Astrocyte (in vitro differentiated cells and primary cell): Measurements from ENCODE around the gene NCBP2L. TPM values are rescaled to one million over a fixed set of nuclear protein-coding genes. Genes with fewer than 3 reads are reported as not detected.

ENCODE experiments used
- DNase-seq: peaks from one replicate; pipeline ENCODE4 v3.0.0-alpha.2; 2010; ENCODE audit warnings: low read depth
- FAIRE-seq: peaks from 2 replicates; lab custom pipeline; 2011; peaks lifted over from hg19 to GRCh38; lab: Jason Lieb, UNC
- H2AFZ ChIP-seq: 2 replicates; pipeline ENCODE4 v1.6.0; 2012; ENCODE audit warnings: low read depth, low read length, inconsistent platforms
- H3K27ac ChIP-seq: 2 replicates; pipeline ENCODE4 v1.5.1; 2011; ENCODE audit warnings: low read depth, low read length, inconsistent platforms
- H3K27me3 ChIP-seq: 2 replicates; pipeline ENCODE4 v1.6.0; 2011; ENCODE audit warnings: low read length, inconsistent platforms; ENCODE audit not compliant: insufficient read depth
- H3K36me3 ChIP-seq: 2 replicates; pipeline ENCODE4 v1.5.1; 2011; ENCODE audit warnings: low read length, inconsistent platforms; ENCODE audit not compliant: insufficient read depth
- H3K4me1 ChIP-seq: 2 replicates; pipeline ENCODE4 v1.5.1; 2011; ENCODE audit warnings: low read length, inconsistent platforms; ENCODE audit not compliant: insufficient read depth
- H3K4me2 ChIP-seq: 2 replicates; pipeline ENCODE4 v1.6.0; 2012; ENCODE audit warnings: low read length, inconsistent platforms
- H3K4me3 ChIP-seq: 2 replicates; pipeline ENCODE4 v1.5.1; 2011; ENCODE audit warnings: low read depth, mild to moderate bottlenecking, low read length, inconsistent platforms; ENCODE audit not compliant: insufficient read depth
- H3K79me2 ChIP-seq: 2 replicates; pipeline ENCODE4 v1.6.0; 2012; ENCODE audit warnings: mild to moderate bottlenecking, low read length, inconsistent platforms; ENCODE audit not compliant: insufficient read depth
- H3K9ac ChIP-seq: 2 replicates; pipeline ENCODE4 v1.6.0; 2012; ENCODE audit warnings: mild to moderate bottlenecking, low read length, inconsistent platforms
- H3K9me3 ChIP-seq: 2 replicates; pipeline ENCODE4 v1.5.1; 2012; ENCODE audit warnings: low read depth, mild to moderate bottlenecking, low read length, inconsistent platforms; ENCODE audit not compliant: insufficient read depth
- H4K20me1 ChIP-seq: 2 replicates; pipeline ENCODE4 v1.6.0; 2012; ENCODE audit warnings: low read length, inconsistent platforms; ENCODE audit not compliant: insufficient read depth
- H3K27ac Mint-ChIP-seq: one replicate; pipeline ENCODE4 v1.8.0; 2021; ENCODE audit warnings: mild to moderate bottlenecking, mixed read lengths; ENCODE audit not compliant: unreplicated experiment
- H3K27me3 Mint-ChIP-seq: one replicate; pipeline ENCODE4 v1.8.0; 2021; ENCODE audit warnings: low read depth, mixed read lengths; ENCODE audit not compliant: unreplicated experiment
- H3K36me3 Mint-ChIP-seq: one replicate; pipeline ENCODE4 v1.8.0; 2021; ENCODE audit warnings: low read depth, mixed read lengths; ENCODE audit not compliant: unreplicated experiment
- H3K4me1 Mint-ChIP-seq: one replicate; pipeline ENCODE4 v1.8.0; 2021; ENCODE audit warnings: low read depth, mixed read lengths; ENCODE audit not compliant: unreplicated experiment
- H3K4me3 Mint-ChIP-seq: one replicate; pipeline ENCODE4 v1.8.0; 2021; ENCODE audit warnings: mild to moderate bottlenecking, moderate library complexity, mixed read lengths; ENCODE audit not compliant: unreplicated experiment
- H3K9me3 Mint-ChIP-seq: one replicate; pipeline ENCODE4 v1.8.0; 2021; ENCODE audit warnings: mild to moderate bottlenecking, mixed read lengths; ENCODE audit not compliant: unreplicated experiment
- EZH2 ChIP-seq: IDR thresholded peaks from 2 replicates; pipeline ENCODE4 v1.6.1; 2012; ENCODE audit warnings: mild to moderate bottlenecking, low read length, inconsistent platforms; ENCODE audit not compliant: insufficient read depth
- total RNA-seq: library from RNA; stranded (reverse); gene quantifications from 2 replicates; pipeline ENCODE4 v1.2.1, GENCODE V29; 2021
- TF ChIP-seq, protein P1 (sequence below): IDR thresholded peaks from 2 replicates; pipeline ENCODE4 v1.5.1; 2011; ENCODE audit warnings: low read depth, mild to moderate bottlenecking, inconsistent platforms, low read length, moderate library complexity; ENCODE audit not compliant: insufficient read depth

The NCBP2L gene
- total RNA-seq, 1 donor from 2014 or later = not detected

DNA sequence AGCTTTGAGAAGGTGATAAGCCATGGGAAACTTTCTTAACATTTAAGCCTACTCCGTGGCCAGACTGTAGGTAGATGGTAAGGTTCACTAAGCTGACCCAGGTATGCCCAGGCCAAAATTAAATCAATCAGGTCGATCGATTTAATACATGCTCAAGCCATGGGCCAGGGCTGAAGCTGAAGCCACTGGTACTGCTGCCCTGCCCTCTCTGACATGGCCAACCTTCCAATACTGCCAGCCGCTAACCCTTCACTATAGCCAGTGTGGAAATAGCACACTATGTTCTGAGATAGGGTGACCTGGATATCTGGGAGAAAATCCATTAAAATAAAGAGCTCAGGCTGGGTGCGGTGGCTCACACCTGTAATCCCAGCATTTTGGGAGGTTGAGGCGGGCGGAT, 33.5 kb upstream of the NCBP2L start:
- DNase-seq = no peak
- Histone ChIP-seq H3K4me1 (peaks cover 8% of the 10 kb centered on the region), H3K4me3 (no peak overlapping the region), H3K9me3 (no peaks in the 10 kb centered on the region), H3K27me3 (peaks cover 6% of the 10 kb centered on the region), H3K27ac (no peak overlapping the region), H3K36me3 (no peaks in the 10 kb centered on the region), H3K79me2 (no peaks in the 10 kb centered on the region), H2AFZ (no peak overlapping the region), H3K9ac (no peak overlapping the region), H4K20me1 (no peaks in the 10 kb centered on the region), H3K4me2 (no peak overlapping the region)
- no peak for TF ChIP-seq EZH2
- TF ChIP-seq, protein P1, sequence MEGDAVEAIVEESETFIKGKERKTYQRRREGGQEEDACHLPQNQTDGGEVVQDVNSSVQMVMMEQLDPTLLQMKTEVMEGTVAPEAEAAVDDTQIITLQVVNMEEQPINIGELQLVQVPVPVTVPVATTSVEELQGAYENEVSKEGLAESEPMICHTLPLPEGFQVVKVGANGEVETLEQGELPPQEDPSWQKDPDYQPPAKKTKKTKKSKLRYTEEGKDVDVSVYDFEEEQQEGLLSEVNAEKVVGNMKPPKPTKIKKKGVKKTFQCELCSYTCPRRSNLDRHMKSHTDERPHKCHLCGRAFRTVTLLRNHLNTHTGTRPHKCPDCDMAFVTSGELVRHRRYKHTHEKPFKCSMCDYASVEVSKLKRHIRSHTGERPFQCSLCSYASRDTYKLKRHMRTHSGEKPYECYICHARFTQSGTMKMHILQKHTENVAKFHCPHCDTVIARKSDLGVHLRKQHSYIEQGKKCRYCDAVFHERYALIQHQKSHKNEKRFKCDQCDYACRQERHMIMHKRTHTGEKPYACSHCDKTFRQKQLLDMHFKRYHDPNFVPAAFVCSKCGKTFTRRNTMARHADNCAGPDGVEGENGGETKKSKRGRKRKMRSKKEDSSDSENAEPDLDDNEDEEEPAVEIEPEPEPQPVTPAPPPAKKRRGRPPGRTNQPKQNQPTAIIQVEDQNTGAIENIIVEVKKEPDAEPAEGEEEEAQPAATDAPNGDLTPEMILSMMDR = no peak
- no peaks in the 10 kb centered on the region for H3K9me3 Mint-ChIP-seq
- no peak overlapping the region for H3K27ac Mint-ChIP-seq
- no peak for FAIRE-seq
- peaks cover 1% of the 10 kb centered on the region for H3K27me3 Mint-ChIP-seq
- peaks cover 1% of the 10 kb centered on the region for H3K36me3 Mint-ChIP-seq
- peaks cover 21% of the 10 kb centered on the region for H3K4me1 Mint-ChIP-seq
- no peak overlapping the region for H3K4me3 Mint-ChIP-seq

DNA sequence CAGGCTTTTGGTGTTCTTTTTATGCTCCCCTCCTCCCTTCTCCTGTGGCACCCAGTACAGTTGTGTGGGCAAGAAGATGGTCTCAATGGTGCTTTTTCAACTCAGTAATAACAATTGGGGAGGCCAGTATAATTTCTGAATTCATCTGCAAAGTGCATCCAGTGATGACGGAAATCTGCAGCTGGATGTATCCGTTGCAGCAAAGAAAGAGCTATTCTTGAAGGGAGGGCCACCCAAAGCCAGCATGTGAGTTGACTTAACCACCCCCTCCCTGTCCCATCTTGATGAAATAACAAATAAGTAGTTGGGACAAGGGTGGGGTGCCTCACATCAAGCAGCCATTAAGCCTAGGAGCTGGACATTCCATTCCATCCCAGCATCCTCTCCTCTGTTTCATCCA, 32.7 kb upstream of the NCBP2L start:
- H3K9me3 Mint-ChIP-seq = no peaks in the 10 kb centered on the region
- no peaks in the 10 kb centered on the region for H4K20me1 ChIP-seq
- H3K4me1 ChIP-seq = peaks cover 8% of the 10 kb centered on the region
- H3K4me3 ChIP-seq = no peak overlapping the region
- peaks cover 1% of the 10 kb centered on the region for H3K36me3 Mint-ChIP-seq
- no peak overlapping the region for H3K27ac Mint-ChIP-seq
- peaks cover 1% of the 10 kb centered on the region for H3K27me3 Mint-ChIP-seq
- H3K4me2 ChIP-seq = no peak overlapping the region
- H3K4me3 Mint-ChIP-seq = no peak overlapping the region
- no peak overlapping the region for H3K9ac ChIP-seq
- peaks cover 21% of the 10 kb centered on the region for H3K4me1 Mint-ChIP-seq
- no peak overlapping the region for H3K27ac ChIP-seq
- TF ChIP-seq, protein P1 = no peak
- no peak for TF ChIP-seq EZH2
- FAIRE-seq (no peak), DNase-seq (no peak)
- H3K9me3 ChIP-seq = no peaks in the 10 kb centered on the region
- H3K79me2 ChIP-seq = no peaks in the 10 kb centered on the region
- no peaks in the 10 kb centered on the region for H3K36me3 ChIP-seq
- no peak overlapping the region for H2AFZ ChIP-seq
- H3K27me3 ChIP-seq = peaks cover 6% of the 10 kb centered on the region

DNA sequence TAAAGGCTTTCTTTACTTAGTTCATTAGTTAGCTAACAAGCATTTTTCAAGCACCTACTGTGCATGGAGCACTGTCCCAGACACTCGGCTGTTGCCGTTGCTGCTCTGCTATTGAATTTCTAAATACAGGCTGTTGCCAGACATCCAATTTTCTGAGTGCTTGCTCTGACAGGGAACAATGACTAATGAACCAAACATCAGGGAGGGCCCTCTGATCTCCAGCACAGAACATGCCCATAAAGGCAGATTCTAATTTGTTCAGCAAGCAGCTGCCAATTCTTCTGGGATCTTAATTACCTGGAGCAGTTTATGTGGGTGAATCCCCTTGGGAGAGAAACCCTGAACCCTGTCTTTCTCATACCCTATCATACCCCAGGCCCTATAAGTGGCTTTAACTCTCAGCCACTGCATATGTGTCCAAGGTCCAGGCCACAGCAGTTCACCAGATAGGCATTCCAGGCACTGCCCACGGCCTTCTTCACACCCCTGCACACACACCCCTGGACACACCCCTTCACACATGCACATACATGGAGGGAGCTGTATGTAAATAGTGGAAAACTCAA, 29.9 kb upstream of the NCBP2L start:
- H3K4me3 Mint-ChIP-seq = peak overlapping the region; percentile 46
- Histone ChIP-seq H4K20me1 (no peaks in the 10 kb centered on the region), H3K36me3 (no peaks in the 10 kb centered on the region), H3K4me1 (peaks cover 8% of the 10 kb centered on the region), H3K4me2 (peak overlapping the region; percentile 30), H3K9ac (no peak overlapping the region), H3K27me3 (no peaks in the 10 kb centered on the region), H2AFZ (no peak overlapping the region), H3K27ac (no peak overlapping the region), H3K79me2 (no peaks in the 10 kb centered on the region), H3K9me3 (no peaks in the 10 kb centered on the region), H3K4me3 (no peak overlapping the region)
- peaks cover 19% of the 10 kb centered on the region for H3K4me1 Mint-ChIP-seq
- peaks cover 1% of the 10 kb centered on the region for H3K36me3 Mint-ChIP-seq
- H3K27me3 Mint-ChIP-seq = peaks cover 2% of the 10 kb centered on the region
- TF ChIP-seq, protein P1 = no peak
- H3K9me3 Mint-ChIP-seq = no peaks in the 10 kb centered on the region
- peak; percentile 98 for FAIRE-seq
- DNase-seq = peak; percentile 46
- H3K27ac Mint-ChIP-seq = peak overlapping the region; percentile 75
